Measurements from ENCODE around the gene SCEL. TPM values are rescaled to one million over a fixed set of nuclear protein-coding genes. Genes with fewer than 3 reads are reported as not detected.

The SCEL gene
- total and polyA plus RNA-seq, 2 donors (not counting 3 experiments of a cell fraction or from before 2014, with no cell fraction given) = not detected

DNA sequence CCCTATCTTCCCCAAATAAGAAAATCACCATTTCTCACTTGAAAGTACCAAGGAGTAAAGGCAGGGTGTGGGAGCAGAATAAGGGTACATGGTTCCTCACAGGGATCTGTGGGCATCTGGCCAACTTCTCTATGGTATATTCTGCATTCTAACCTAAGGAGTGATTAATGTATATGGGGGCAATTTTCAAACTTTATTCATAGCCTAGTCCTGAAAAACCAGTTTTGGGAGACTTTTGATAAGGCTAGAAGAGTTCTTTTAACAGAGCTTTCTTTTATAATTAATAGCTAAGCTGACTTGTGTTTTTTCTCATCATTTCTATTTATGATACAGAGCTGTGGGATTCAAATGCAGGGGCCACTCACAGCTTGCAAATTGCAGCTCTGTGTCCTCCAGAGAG, 852 bp downstream of the SCEL start:
- ChIA-PET CTCF (interaction anchor here (0.6 kb wide), 1 partner anchor 28 kb away, joined by 3 read pairs; no protein-coding TSS in a partner anchor), POLR2A (no interaction called here)
- dilution Hi-C loops (cut with MboI; ENCODE audit: extremely low pct_ligation_motif_present, low sequenced_read_pairs) (no loop called here), intact Hi-C loops (cut with micrococcal nuclease) (no loop called here)
- Histone ChIP-seq H2AFZ (ENCODE audit: low read depth, low read length) (no peak overlapping the region), H3K27ac (ENCODE audit: insufficient read depth, low read depth, low read length) (no peak overlapping the region), H3K4me1 (ENCODE audit: control insufficient read depth, extremely low read depth, insufficient read depth, low read length) (no peaks in the 10 kb centered on the region), H4K20me1 (replicated peaks; ENCODE audit: control insufficient read depth, extremely low read depth, insufficient read depth, low read length) (no peaks in the 10 kb centered on the region), H3K9ac (replicated peaks; ENCODE audit: extremely low read depth, insufficient read depth, low read length) (no peak overlapping the region), H3K36me3 (ENCODE audit: control insufficient read depth in 2 of 2, extremely low read depth in 1 of 2, insufficient read depth in 2 of 2, low read length in 2 of 2) (no peaks in the 10 kb centered on the region), H3K27me3 (ENCODE audit: control insufficient read depth in 2 of 2, insufficient read depth in 2 of 2, low read length in 2 of 2) (peaks cover 0 to 2% of the 10 kb centered on the region in 2 experiments), H3K9me1 (replicated peaks; ENCODE audit: control insufficient read depth, extremely low read depth, insufficient read depth, low read length) (no peaks in the 10 kb centered on the region), H3K4me3 (replicated peaks in 1 of 3; ENCODE audit: insufficient read depth in 1 of 3, low read depth in 1 of 3, low read length in 3 of 3) (no peak overlapping the region), H3K4me2 (ENCODE audit: insufficient read depth, low read length) (no peak overlapping the region), H3K9me3 (replicated peaks; ENCODE audit: control insufficient read depth, insufficient read depth, low read length) (no peaks in the 10 kb centered on the region), H3K79me2 (ENCODE audit: control insufficient read depth, insufficient read depth, low read length) (no peaks in the 10 kb centered on the region)
- no peak for FAIRE-seq
- no TSS peak for BruUV-seq (replicated peaks)
- DNase-seq (ENCODE audit: low read depth, low spot score) = no peak
- no peak for TF ChIP-seq EZH2 (IDR thresholded peaks at IDR 0.05; ENCODE audit: borderline replicate concordance, low read depth, low read length, severe bottlenecking)
- no peak for TF ChIP-seq JUN (IDR thresholded peaks at IDR 0.05; ENCODE audit: borderline replicate concordance, insufficient read depth, insufficient read length, low read depth)
- TF ChIP-seq POLR2A (IDR thresholded peaks at IDR 0.05; ENCODE audit: low read depth, low read length) = no peak
- TF ChIP-seq, protein P1, sequence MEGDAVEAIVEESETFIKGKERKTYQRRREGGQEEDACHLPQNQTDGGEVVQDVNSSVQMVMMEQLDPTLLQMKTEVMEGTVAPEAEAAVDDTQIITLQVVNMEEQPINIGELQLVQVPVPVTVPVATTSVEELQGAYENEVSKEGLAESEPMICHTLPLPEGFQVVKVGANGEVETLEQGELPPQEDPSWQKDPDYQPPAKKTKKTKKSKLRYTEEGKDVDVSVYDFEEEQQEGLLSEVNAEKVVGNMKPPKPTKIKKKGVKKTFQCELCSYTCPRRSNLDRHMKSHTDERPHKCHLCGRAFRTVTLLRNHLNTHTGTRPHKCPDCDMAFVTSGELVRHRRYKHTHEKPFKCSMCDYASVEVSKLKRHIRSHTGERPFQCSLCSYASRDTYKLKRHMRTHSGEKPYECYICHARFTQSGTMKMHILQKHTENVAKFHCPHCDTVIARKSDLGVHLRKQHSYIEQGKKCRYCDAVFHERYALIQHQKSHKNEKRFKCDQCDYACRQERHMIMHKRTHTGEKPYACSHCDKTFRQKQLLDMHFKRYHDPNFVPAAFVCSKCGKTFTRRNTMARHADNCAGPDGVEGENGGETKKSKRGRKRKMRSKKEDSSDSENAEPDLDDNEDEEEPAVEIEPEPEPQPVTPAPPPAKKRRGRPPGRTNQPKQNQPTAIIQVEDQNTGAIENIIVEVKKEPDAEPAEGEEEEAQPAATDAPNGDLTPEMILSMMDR (IDR thresholded peaks at IDR 0.05; ENCODE audit: extremely low read depth in 1 of 2, insufficient read depth in 1 of 2, low read depth in 1 of 2, low read length in 2 of 2) = no peak
- TF ChIP-seq, protein P2, sequence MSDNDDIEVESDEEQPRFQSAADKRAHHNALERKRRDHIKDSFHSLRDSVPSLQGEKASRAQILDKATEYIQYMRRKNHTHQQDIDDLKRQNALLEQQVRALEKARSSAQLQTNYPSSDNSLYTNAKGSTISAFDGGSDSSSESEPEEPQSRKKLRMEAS (IDR thresholded peaks at IDR 0.05; ENCODE audit: insufficient read depth, insufficient read length) = no peak
- TF ChIP-seq MYC (IDR thresholded peaks at IDR 0.05; ENCODE audit: low read depth, low read length) = no peak
- TF ChIP-seq POLR2AphosphoS5 (IDR thresholded peaks at IDR 0.05; ENCODE audit: insufficient read depth, low read depth, low read length) = no peak
- TF ChIP-seq FOS (IDR thresholded peaks at IDR 0.05; ENCODE audit: borderline replicate concordance, insufficient read depth, low read length) = no peak
- no peak for TF ChIP-seq GATA2 (IDR thresholded peaks at IDR 0.05; ENCODE audit: insufficient read depth, insufficient read length, low read depth, low read length)

Data from endothelial cell of umbilical vein (primary cell).